Measurements from ENCODE around the gene EXOSC5. TPM values are rescaled to one million over a fixed set of nuclear protein-coding genes. Genes with fewer than 3 reads are reported as not detected.

EXOSC5 gene
- total and polyA plus RNA-seq, 4 experiments from 2014 or later: 18.2 to 58.6 (median 34.7) TPM

DNA sequence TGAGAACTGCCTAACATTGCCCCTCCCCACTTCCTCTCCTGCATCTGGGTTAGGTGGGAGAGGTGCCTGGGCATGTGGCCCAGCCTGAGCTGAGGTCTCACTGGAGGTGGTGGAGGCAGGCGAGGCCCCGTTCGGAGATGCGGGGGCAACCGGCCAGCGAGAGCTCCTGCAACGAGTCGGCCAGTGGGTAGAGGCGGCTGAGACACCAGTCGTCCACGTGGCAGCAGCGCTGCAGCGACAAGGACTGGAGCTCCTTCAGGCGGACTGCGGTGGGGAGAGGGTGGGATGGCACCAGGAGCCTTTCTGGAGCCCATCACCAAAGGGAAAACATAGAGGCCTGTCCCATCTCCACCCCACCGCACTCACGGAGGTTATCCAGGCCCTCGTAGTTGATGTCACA lies 36.0 kb upstream of the EXOSC5 start:
- H3K4me1 ChIP-seq (ENCODE audit: insufficient read depth, low read length): peaks cover 20% of the 10 kb centered on the region
- no peak overlapping the region for H3K27ac ChIP-seq (ENCODE audit: low read depth, low read length)
- no peak overlapping the region for H3K4me3 Mint-ChIP-seq
- H3K27ac Mint-ChIP-seq: peak overlapping the region in 1 of 7 donors; percentile 47
- intact Hi-C loops (cut with micrococcal nuclease): no loop called here
- H3K4me3 ChIP-seq (ENCODE audit: low read length in 2 of 2): no peak overlapping the region
- no peak for DNase-seq
- peaks cover 14% of the 10 kb centered on the region for H3K36me3 ChIP-seq (ENCODE audit: insufficient read depth, low read length)
- no peaks in the 10 kb centered on the region for H3K27me3 ChIP-seq (ENCODE audit: insufficient read depth, low read length)
- H3K4me1 Mint-ChIP-seq: peaks cover 16 to 36% (median 25%) of the 10 kb centered on the region in 4 donors
- ChIA-PET CTCF (ENCODE audit: partially characterized antibody) (interaction anchor here (0.5 to 0.9 kb wide), 3 partner anchors 16 to 249 kb away, joined by 3 read pairs; no protein-coding TSS in a partner anchor), POLR2A (ENCODE audit: partially characterized antibody) (interaction anchor here (0.6 to 0.7 kb wide), 2 partner anchors 129 to 153 kb away, joined by 3 read pairs; no protein-coding TSS in a partner anchor)
- no peaks in the 10 kb centered on the region for H3K9me3 Mint-ChIP-seq
- H3K27me3 Mint-ChIP-seq: no peaks in the 10 kb centered on the region
- peaks cover 30 to 37% of the 10 kb centered on the region in 2 donors for H3K36me3 Mint-ChIP-seq
- no peaks in the 10 kb centered on the region for H3K9me3 ChIP-seq (ENCODE audit: control insufficient read depth in 1 of 2, low read length in 2 of 2)

DNA sequence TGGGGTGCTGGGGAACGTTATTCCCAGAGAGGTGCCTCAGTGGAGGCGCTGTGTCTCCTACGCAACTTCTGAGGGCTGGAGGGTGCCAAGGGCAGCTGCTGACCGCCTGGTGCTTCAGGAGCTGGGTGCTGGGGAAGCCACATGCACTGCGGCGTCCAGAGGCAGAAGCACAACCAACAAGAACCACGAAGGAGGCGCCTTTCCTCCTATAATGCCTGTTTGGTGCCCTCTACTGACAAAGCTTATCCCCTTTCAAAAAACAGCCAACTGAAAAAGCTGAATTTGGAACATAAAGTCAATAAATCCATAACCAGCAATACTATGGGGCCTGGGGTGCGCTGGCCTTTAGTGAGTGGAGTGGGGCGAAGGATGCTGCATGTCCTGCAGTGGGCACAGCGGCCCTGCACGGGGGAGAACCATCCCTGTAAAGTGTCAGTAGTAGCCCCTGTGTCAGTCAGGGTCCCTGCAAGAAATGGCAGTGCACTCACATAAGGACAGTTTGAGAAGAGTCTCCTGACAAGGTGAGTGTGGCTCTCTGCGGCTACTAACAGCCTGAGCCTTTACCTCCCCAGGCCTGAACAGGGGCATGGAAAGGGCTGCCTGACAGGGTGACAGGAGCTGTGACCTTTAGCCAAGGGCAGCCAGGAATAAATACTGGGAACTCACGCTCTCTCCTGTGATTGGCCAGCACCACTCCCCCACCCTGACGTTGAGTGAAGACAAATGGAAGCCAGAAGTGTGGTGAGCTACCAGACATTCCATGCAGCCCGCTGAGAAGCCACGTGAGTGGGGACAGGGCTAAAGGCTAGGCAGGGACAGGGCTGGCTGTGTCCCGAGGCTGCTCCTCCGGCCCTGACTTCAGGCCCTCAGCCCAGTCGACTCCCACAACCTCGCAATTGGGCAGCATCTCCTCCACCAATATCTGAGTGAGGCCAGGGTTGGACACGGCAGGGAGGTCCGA lies 34.5 kb upstream of the EXOSC5 start:
- H3K27ac ChIP-seq (ENCODE audit: low read depth, low read length): no peak overlapping the region
- Mint-ChIP-seq H3K4me1 (peaks cover 19 to 44% (median 30%) of the 10 kb centered on the region in 4 donors), H3K27me3 (no peaks in the 10 kb centered on the region), H3K36me3 (peaks cover 26 to 42% of the 10 kb centered on the region in 2 donors), H3K9me3 (no peaks in the 10 kb centered on the region), H3K4me3 (no peak overlapping the region), H3K27ac (peak overlapping the region in 3 of 7 donors; percentile 22 to 62 (median 40))
- CTCF ChIA-PET (ENCODE audit: partially characterized antibody): interaction anchor here (0.6 to 2.0 kb wide), 8 partner anchors 9 to 227 kb away, joined by 3 to 10 read pairs (median 4); partner anchors contain the start of gene B9D2
- H3K4me3 ChIP-seq (ENCODE audit: low read length in 2 of 2): no peak overlapping the region
- intact Hi-C loops (cut with micrococcal nuclease): no loop called here
- DNase-seq: no peak
- H3K36me3 ChIP-seq (ENCODE audit: insufficient read depth, low read length): peaks cover 14% of the 10 kb centered on the region
- POLR2A ChIA-PET (ENCODE audit: partially characterized antibody): interaction anchor here (0.8 to 2.1 kb wide), 6 partner anchors 8 to 124 kb away, joined by 3 to 12 read pairs (median 4); partner anchors contain the start of genes B9D2, DMAC2 and TGFB1
- no peaks in the 10 kb centered on the region for H3K9me3 ChIP-seq (ENCODE audit: control insufficient read depth in 1 of 2, low read length in 2 of 2)
- H3K27me3 ChIP-seq (ENCODE audit: insufficient read depth, low read length): no peaks in the 10 kb centered on the region
- H3K4me1 ChIP-seq (ENCODE audit: insufficient read depth, low read length): peaks cover 29% of the 10 kb centered on the region

- ChIA-PET CTCF (ENCODE audit: partially characterized antibody) (interaction anchor here (1.1 to 2.0 kb wide), 5 partner anchors 11 to 123 kb away, joined by 3 to 10 read pairs (median 5); partner anchors contain the start of gene B9D2), POLR2A (ENCODE audit: partially characterized antibody) (interaction anchor here (0.8 to 2.1 kb wide), 4 partner anchors 9 to 123 kb away, joined by 4 to 12 read pairs (median 8); partner anchors contain the start of genes B9D2, DMAC2 and TGFB1)
- no peaks in the 10 kb centered on the region for H3K27me3 Mint-ChIP-seq
- DNase-seq: no peak
- Histone ChIP-seq H3K9me3 (ENCODE audit: control insufficient read depth in 1 of 2, low read length in 2 of 2) (no peaks in the 10 kb centered on the region), H3K4me1 (ENCODE audit: insufficient read depth, low read length) (peaks cover 29% of the 10 kb centered on the region), H3K36me3 (ENCODE audit: insufficient read depth, low read length) (peaks cover 14% of the 10 kb centered on the region), H3K27ac (ENCODE audit: low read depth, low read length) (no peak overlapping the region), H3K4me3 (ENCODE audit: low read length in 2 of 2) (no peak overlapping the region), H3K27me3 (ENCODE audit: insufficient read depth, low read length) (no peaks in the 10 kb centered on the region)
- intact Hi-C loops (cut with micrococcal nuclease): no loop called here
- H3K4me1 Mint-ChIP-seq: peaks cover 18 to 45% (median 30%) of the 10 kb centered on the region in 4 donors
- H3K27ac Mint-ChIP-seq: peak overlapping the region in 3 of 7 donors; percentile 19 to 62 (median 40)
- no peak overlapping the region for H3K4me3 Mint-ChIP-seq
- H3K9me3 Mint-ChIP-seq: no peaks in the 10 kb centered on the region
- H3K36me3 Mint-ChIP-seq: peaks cover 23 to 43% of the 10 kb centered on the region in 2 donors
Observed at GRCh38 chr19:41430922-41431321, 33.8 kb upstream of the EXOSC5 start.

DNA sequence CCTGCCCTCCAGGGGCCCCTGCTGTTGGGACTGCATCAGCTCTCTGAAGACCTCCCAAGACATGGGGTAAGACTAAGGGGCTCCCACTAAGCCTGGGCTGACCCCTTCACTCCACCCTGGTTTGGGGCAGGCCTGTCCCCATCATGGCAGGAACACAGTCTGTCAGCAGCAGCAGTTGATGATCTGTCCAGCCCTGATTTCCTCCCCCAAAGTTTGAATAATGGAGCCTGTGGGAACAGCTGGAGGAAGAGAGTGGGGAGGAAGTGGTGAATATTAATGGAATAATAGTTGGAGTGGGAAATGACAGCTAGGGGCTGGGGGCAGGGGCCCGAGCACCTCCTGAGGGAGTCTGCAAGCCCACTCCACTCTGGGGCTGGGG lies 31.3 kb upstream of the EXOSC5 start:
- Histone ChIP-seq H3K36me3 (ENCODE audit: insufficient read depth, low read length) (peaks cover 16% of the 10 kb centered on the region), H3K9me3 (ENCODE audit: control insufficient read depth in 1 of 2, low read length in 2 of 2) (no peaks in the 10 kb centered on the region), H3K27me3 (ENCODE audit: insufficient read depth, low read length) (no peaks in the 10 kb centered on the region), H3K4me1 (ENCODE audit: insufficient read depth, low read length) (peaks cover 39% of the 10 kb centered on the region), H3K27ac (ENCODE audit: low read depth, low read length) (peak overlapping the region; percentile 68), H3K4me3 (ENCODE audit: low read length in 2 of 2) (peak overlapping the region in 1 of 2 donors; percentile 33)
- Mint-ChIP-seq H3K27ac (peak overlapping the region; percentile 52 to 96 (median 84)), H3K27me3 (no peaks in the 10 kb centered on the region), H3K4me1 (peaks cover 18 to 51% (median 34%) of the 10 kb centered on the region in 4 donors), H3K4me3 (peak overlapping the region; percentile 73 to 98 (median 92)), H3K36me3 (peaks cover 19 to 46% of the 10 kb centered on the region in 2 donors), H3K9me3 (no peaks in the 10 kb centered on the region)
- DNase-seq: no peak
- ChIA-PET POLR2A (ENCODE audit: partially characterized antibody) (interaction anchor here (0.6 to 4.3 kb wide), 12 partner anchors 11 to 166 kb away, joined by 3 to 17 read pairs (median 4); partner anchors contain the start of genes B9D2 and DMAC2), CTCF (ENCODE audit: partially characterized antibody) (interaction anchor here (1.0 to 2.5 kb wide), 6 partner anchors 10 to 224 kb away, joined by 3 to 8 read pairs (median 4); no protein-coding TSS in a partner anchor)
- intact Hi-C loops (cut with micrococcal nuclease): loop anchor here (1.0 kb wide), 1 partner anchor 31 kb away; the partner anchor contains the start of genes BCKDHA and EXOSC5

DNA sequence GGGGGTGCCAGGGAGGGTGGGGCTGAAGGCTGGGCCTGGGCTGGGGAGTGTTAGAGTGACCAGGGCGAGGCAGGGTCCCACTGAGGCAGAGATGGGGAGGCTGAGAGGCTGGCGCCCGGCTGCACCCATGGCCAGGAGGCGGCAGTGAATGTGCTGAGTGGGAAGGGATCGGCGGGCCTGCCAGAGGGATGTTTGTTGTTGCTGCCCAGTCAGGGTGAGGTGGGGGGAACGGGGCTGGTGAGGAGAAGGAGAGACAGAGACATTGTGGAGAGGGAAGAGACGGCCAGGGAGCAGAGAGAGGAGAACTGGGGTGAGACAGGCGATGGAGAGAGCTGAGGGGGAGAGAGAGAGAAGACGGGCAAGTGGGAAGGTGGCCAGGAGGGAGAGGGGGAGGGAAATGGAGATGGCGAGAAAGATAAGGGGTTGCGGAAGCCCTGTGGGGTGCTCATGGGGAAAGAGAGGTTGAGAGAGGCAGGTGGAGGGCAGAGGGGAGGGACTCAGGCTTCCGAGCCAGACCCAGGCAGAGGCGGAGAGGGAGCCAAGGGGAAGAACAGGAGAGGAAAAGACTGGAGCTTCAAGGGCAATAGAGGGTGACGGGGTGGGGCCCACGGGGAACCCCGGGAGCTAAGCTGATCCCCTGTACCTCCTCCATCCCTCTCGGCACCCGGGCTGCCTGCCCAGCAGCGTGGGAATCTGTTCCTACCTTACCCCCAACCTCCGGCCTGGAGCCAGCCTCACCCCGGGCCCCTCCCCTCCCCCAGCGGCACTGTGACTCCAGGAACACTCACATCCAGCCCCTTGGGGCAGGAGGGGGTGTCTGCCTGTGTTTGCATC lies 30.7 kb upstream of the EXOSC5 start:
- intact Hi-C loops (cut with micrococcal nuclease): loop anchor here (1.0 kb wide), 2 partner anchors 11 to 31 kb away; partner anchors contain the start of genes BCKDHA, DMAC2 and EXOSC5
- Histone ChIP-seq H3K4me3 (ENCODE audit: low read length in 2 of 2) (peak overlapping the region; percentile 17 to 33), H3K9me3 (ENCODE audit: control insufficient read depth in 1 of 2, low read length in 2 of 2) (no peaks in the 10 kb centered on the region), H3K36me3 (ENCODE audit: insufficient read depth, low read length) (peaks cover 15% of the 10 kb centered on the region), H3K27me3 (ENCODE audit: insufficient read depth, low read length) (no peaks in the 10 kb centered on the region), H3K27ac (ENCODE audit: low read depth, low read length) (peak overlapping the region; percentile 68), H3K4me1 (ENCODE audit: insufficient read depth, low read length) (peaks cover 39% of the 10 kb centered on the region)
- ChIA-PET POLR2A (ENCODE audit: partially characterized antibody) (interaction anchor here (0.6 to 4.3 kb wide), 10 partner anchors 12 to 165 kb away, joined by 3 to 17 read pairs (median 4); partner anchors contain the start of genes B9D2 and DMAC2), CTCF (ENCODE audit: partially characterized antibody) (interaction anchor here (1.0 to 2.5 kb wide), 5 partner anchors 12 to 223 kb away, joined by 3 to 8 read pairs (median 4); no protein-coding TSS in a partner anchor)
- peak overlapping the region; percentile 90 to 98 (median 92) for H3K4me3 Mint-ChIP-seq
- H3K9me3 Mint-ChIP-seq: no peaks in the 10 kb centered on the region
- H3K36me3 Mint-ChIP-seq: peaks cover 19 to 48% of the 10 kb centered on the region in 2 donors
- no peaks in the 10 kb centered on the region for H3K27me3 Mint-ChIP-seq
- DNase-seq: peak; percentile 49 to 81 (median 59)
- H3K27ac Mint-ChIP-seq: peak overlapping the region; percentile 91 to 98 (median 96)
- H3K4me1 Mint-ChIP-seq: peaks cover 18 to 51% (median 34%) of the 10 kb centered on the region in 4 donors

GRCh38 chr19:41426952-41427646 lies 29.9 kb upstream of the EXOSC5 start, which contains the start of gene B3GNT8:
TSS of gene B3GNT8 (minus strand) at chr19:41427374. CDS start at chr19:41426778, 596 bp downstream.
- Mint-ChIP-seq H3K9me3 (no peaks in the 10 kb centered on the region), H3K4me1 (peaks cover 15 to 51% (median 34%) of the 10 kb centered on the region in 4 donors), H3K27me3 (no peaks in the 10 kb centered on the region), H3K36me3 (peaks cover 16 to 49% of the 10 kb centered on the region in 2 donors), H3K4me3 (peak within 1 kb of the TSS; percentile 90 to 98 (median 92)), H3K27ac (peak within 1 kb of the TSS; percentile 91 to 98 (median 96))
- DNase-seq: peak; percentile 16 to 52 (median 32)
- peaks cover 17% of the 10 kb centered on the region for H3K36me3 ChIP-seq (ENCODE audit: insufficient read depth, low read length)
- peak within 1 kb of the TSS; percentile 68 for H3K27ac ChIP-seq (ENCODE audit: low read depth, low read length)
- peaks cover 39% of the 10 kb centered on the region for H3K4me1 ChIP-seq (ENCODE audit: insufficient read depth, low read length)
- intact Hi-C loops (cut with micrococcal nuclease): loop anchor here (1.0 kb wide), 1 partner anchor 12 kb away; the partner anchor contains the start of gene DMAC2
- ChIA-PET CTCF (ENCODE audit: partially characterized antibody) (interaction anchor here (1.1 to 2.5 kb wide), 3 partner anchors 13 to 142 kb away, joined by 3 to 8 read pairs (median 3); no protein-coding TSS in a partner anchor), POLR2A (ENCODE audit: partially characterized antibody) (interaction anchor here (2.8 to 4.3 kb wide), 2 partner anchors 64 to 119 kb away, joined by 13 to 17 read pairs; partner anchors contain the start of gene B9D2)
- no peaks in the 10 kb centered on the region for H3K27me3 ChIP-seq (ENCODE audit: insufficient read depth, low read length)
- H3K9me3 ChIP-seq (ENCODE audit: control insufficient read depth in 1 of 2, low read length in 2 of 2): no peaks in the 10 kb centered on the region
- peak within 1 kb of the TSS; percentile 33 to 34 for H3K4me3 ChIP-seq (ENCODE audit: low read length in 2 of 2)

Measured in CD4-positive, alpha-beta memory T cell (primary cell).